OCI-LY1 (cell line): ENCODE measurements around the gene RNASE4.

Experiments
- CTCF ChIP-seq: fragments of 200-600 bp; sonication (generic), shearing (Covaris generic); IDR thresholded peaks from 2 replicates; pipeline ENCODE4 v1.5.1; 2017; ENCODE audit warnings: mild to moderate bottlenecking, antibody characterized with exemption, low read length, moderate library complexity, mixed read lengths
- EZH2 ChIP-seq: fragments of 200-600 bp; sonication (generic), shearing (Covaris generic); IDR thresholded peaks from 2 replicates; pipeline ENCODE4 v1.8.0; 2017; ENCODE audit warnings: borderline replicate concordance, mixed run types, mild to moderate bottlenecking, antibody characterized with exemption, low read length, moderate library complexity, mixed read lengths

- no peak for TF ChIP-seq CTCF
- TF ChIP-seq EZH2, result no peak
Observed at GRCh38 chr14:20684662-20685456, 499 bp downstream of the RNASE4 start.
